Mesothelial cell of epicardium (in vitro differentiated cells): Measurements from ENCODE around the gene FAM53B. TPM values are rescaled to one million over a fixed set of nuclear protein-coding genes. Genes with fewer than 3 reads are reported as not detected.

ENCODE experiments used
- DNase-seq, 2 experiments: peaks; one replicate each; pipeline ENCODE4 v3.0.0; 2021; ENCODE audit warnings: low spot score in 2 of 2; ENCODE audit not compliant: unreplicated experiment in 2 of 2
- H3K27ac Mint-ChIP-seq: 2 replicates; pipeline ENCODE4 v1.8.0; 2021; ENCODE audit warnings: mixed read lengths
- H3K27me3 Mint-ChIP-seq: 2 replicates; pipeline ENCODE4 v1.8.0; 2021; ENCODE audit warnings: low read depth, mixed read lengths
- H3K36me3 Mint-ChIP-seq: 2 replicates; pipeline ENCODE4 v1.8.0; 2021; ENCODE audit warnings: mixed read lengths
- H3K4me1 Mint-ChIP-seq: 2 replicates; pipeline ENCODE4 v1.8.0; 2021; ENCODE audit warnings: mixed read lengths
- H3K4me3 Mint-ChIP-seq: 2 replicates; pipeline ENCODE4 v1.8.0; 2021; ENCODE audit warnings: mild to moderate bottlenecking, moderate library complexity, mixed read lengths
- H3K9me3 Mint-ChIP-seq: 2 replicates; pipeline ENCODE4 v1.8.0; 2021; ENCODE audit warnings: mixed read lengths
- CTCF ChIP-seq: fragments of 200-600 bp; sonication (generic); IDR thresholded peaks from one replicate; pipeline ENCODE4 v1.5.0; 2021; ENCODE audit warnings: antibody characterized with exemption; ENCODE audit not compliant: unreplicated experiment
- total RNA-seq: library from RNA; stranded (reverse); gene quantifications from 3 replicates; pipeline ENCODE4 v1.2.1, GENCODE V29; 2021

FAM53B gene
- total RNA-seq, 1 donor from 2014 or later, result 42.0 TPM

GRCh38 chr10:124681626-124682552, 62.3 kb downstream of the FAM53B start:
- H3K36me3 Mint-ChIP-seq, result peaks cover 18% of the 10 kb centered on the region
- TF ChIP-seq CTCF, result no peak
- H3K4me1 Mint-ChIP-seq, result peaks cover 29% of the 10 kb centered on the region

GRCh38 chr10:124681091-124681490, 63.1 kb downstream of the FAM53B start:
- Mint-ChIP-seq H3K27me3 (no peaks in the 10 kb centered on the region), H3K27ac (no peak overlapping the region), H3K36me3 (peaks cover 15% of the 10 kb centered on the region), H3K4me1 (peaks cover 32% of the 10 kb centered on the region), H3K4me3 (no peak overlapping the region), H3K9me3 (no peaks in the 10 kb centered on the region)
- no peak for DNase-seq
- no peak for TF ChIP-seq CTCF

More at GRCh38 chr10:124681626-124682552, 62.3 kb downstream of the FAM53B start:
- no peak overlapping the region for H3K4me3 Mint-ChIP-seq
- no peak overlapping the region for H3K27ac Mint-ChIP-seq
- no peaks in the 10 kb centered on the region for H3K9me3 Mint-ChIP-seq
- H3K27me3 Mint-ChIP-seq, result no peaks in the 10 kb centered on the region
- no peak for DNase-seq

GRCh38 chr10:124680675-124681074, 63.5 kb downstream of the FAM53B start:
- no peak for DNase-seq
- Mint-ChIP-seq H3K27me3 (no peaks in the 10 kb centered on the region), H3K4me3 (no peak overlapping the region), H3K9me3 (no peaks in the 10 kb centered on the region), H3K4me1 (peaks cover 28% of the 10 kb centered on the region), H3K36me3 (peaks cover 15% of the 10 kb centered on the region), H3K27ac (no peak overlapping the region)
- TF ChIP-seq CTCF, result no peak

GRCh38 chr10:124679401-124679800, 64.8 kb downstream of the FAM53B start:
- H3K4me3 Mint-ChIP-seq, result no peak overlapping the region
- no peaks in the 10 kb centered on the region for H3K9me3 Mint-ChIP-seq
- no peak for TF ChIP-seq CTCF
- peaks cover 15% of the 10 kb centered on the region for H3K36me3 Mint-ChIP-seq
- H3K27ac Mint-ChIP-seq, result no peak overlapping the region
- H3K4me1 Mint-ChIP-seq, result peaks cover 30% of the 10 kb centered on the region
- DNase-seq, result no peak
- H3K27me3 Mint-ChIP-seq, result no peaks in the 10 kb centered on the region

- Mint-ChIP-seq H3K9me3 (no peaks in the 10 kb centered on the region), H3K27ac (peak overlapping the region; percentile 39), H3K36me3 (peaks cover 15% of the 10 kb centered on the region), H3K4me3 (no peak overlapping the region), H3K27me3 (no peaks in the 10 kb centered on the region), H3K4me1 (peaks cover 29% of the 10 kb centered on the region)
- no peak for TF ChIP-seq CTCF
- no peak for DNase-seq
Observed at GRCh38 chr10:124678557-124679240, 65.5 kb downstream of the FAM53B start.
